ENCODE data around the gene IQCK. TPM values are rescaled to one million over a fixed set of nuclear protein-coding genes. Genes with fewer than 3 reads are reported as not detected.

The IQCK gene
- total RNA-seq, 2 donors from 2014 or later = 17.5 to 18.1 TPM

- ATAC-seq (ENCODE audit: insufficient number of reproducible peaks, low FRiP score, low read depth) = no peak
- Histone ChIP-seq H3K9me3 (no peaks in the 10 kb centered on the region), H3K27ac (no peak overlapping the region)
Observed at GRCh38 chr16:19746561-19746960, 28.5 kb downstream of the IQCK start.

GRCh38 chr16:19748389-19749168 lies 30.5 kb downstream of the IQCK start:
- H3K4me1 ChIP-seq (ENCODE audit: control insufficient read depth in 1 of 2, low read depth in 2 of 2) = peaks cover 0 to 12% of the 10 kb centered on the region in 2 donors
- H3K4me3 ChIP-seq = no peak overlapping the region
- no peak for ATAC-seq (ENCODE audit: insufficient number of reproducible peaks, low FRiP score, low read depth)
- no peak for TF ChIP-seq CTCF (IDR thresholded peaks at IDR 0.05)
- no peaks in the 10 kb centered on the region for H3K36me3 ChIP-seq
- DNase-seq (ENCODE audit: low spot score) = no peak
- H3K27me3 ChIP-seq (replicated peaks; ENCODE audit: insufficient read depth) = no peaks in the 10 kb centered on the region
- H3K9me3 ChIP-seq = no peaks in the 10 kb centered on the region
- H3K27ac ChIP-seq = no peak overlapping the region

More at GRCh38 chr16:19746561-19746960, 28.5 kb downstream of the IQCK start:
- H3K27me3 ChIP-seq (replicated peaks; ENCODE audit: insufficient read depth) = no peaks in the 10 kb centered on the region
- no peaks in the 10 kb centered on the region for H3K36me3 ChIP-seq
- no peak for DNase-seq (ENCODE audit: low spot score)
- no peak overlapping the region for H3K4me3 ChIP-seq
- no peak for TF ChIP-seq CTCF (IDR thresholded peaks at IDR 0.05)
- no peaks in the 10 kb centered on the region for H3K4me1 ChIP-seq (ENCODE audit: control insufficient read depth in 1 of 2, low read depth in 2 of 2)

DNA sequence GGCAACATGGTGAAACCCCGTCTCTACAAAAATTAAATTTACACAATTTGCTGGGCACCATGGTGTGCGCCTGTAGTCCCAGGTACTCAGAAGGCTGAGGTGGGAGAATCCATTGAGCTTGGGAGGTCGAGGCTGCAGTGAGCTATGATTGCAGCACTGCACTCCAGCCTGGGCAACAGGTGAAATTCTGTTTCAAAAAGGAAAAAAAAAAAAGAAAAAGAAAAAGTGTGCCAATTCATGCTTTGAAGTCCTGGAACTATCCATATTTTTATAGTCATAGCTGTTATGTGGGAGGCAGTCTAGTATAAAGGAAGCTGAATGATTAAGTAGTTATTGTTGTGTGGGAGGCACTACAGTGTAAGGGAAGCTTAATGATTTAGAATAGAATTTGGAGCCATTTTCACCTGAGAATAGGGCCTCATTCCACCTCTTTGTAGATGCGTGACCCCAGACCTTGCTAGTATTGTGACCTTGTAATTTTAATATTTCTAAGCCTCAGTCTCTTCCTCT lies 31.6 kb downstream of the IQCK start:
- DNase-seq (ENCODE audit: low spot score) (no peak), ATAC-seq (ENCODE audit: insufficient number of reproducible peaks, low FRiP score, low read depth) (no peak)
- no peak for TF ChIP-seq CTCF (IDR thresholded peaks at IDR 0.05)
- Histone ChIP-seq H3K36me3 (no peaks in the 10 kb centered on the region), H3K9me3 (no peaks in the 10 kb centered on the region), H3K27ac (no peak overlapping the region), H3K4me3 (no peak overlapping the region), H3K27me3 (replicated peaks; ENCODE audit: insufficient read depth) (no peaks in the 10 kb centered on the region), H3K4me1 (ENCODE audit: control insufficient read depth in 1 of 2, low read depth in 2 of 2) (peaks cover 4 to 21% of the 10 kb centered on the region in 2 donors)

GRCh38 chr16:19751478-19752385 lies 33.7 kb downstream of the IQCK start:
- no peak overlapping the region for H3K27ac ChIP-seq
- H3K4me1 ChIP-seq (ENCODE audit: control insufficient read depth in 1 of 2, low read depth in 2 of 2) = peaks cover 4 to 31% of the 10 kb centered on the region in 2 donors
- no peak overlapping the region for H3K4me3 ChIP-seq
- DNase-seq (ENCODE audit: low spot score) = no peak
- no peaks in the 10 kb centered on the region for H3K27me3 ChIP-seq (replicated peaks; ENCODE audit: insufficient read depth)
- ATAC-seq (ENCODE audit: insufficient number of reproducible peaks, low FRiP score, low read depth) = no peak
- no peak for TF ChIP-seq CTCF (IDR thresholded peaks at IDR 0.05)
- no peaks in the 10 kb centered on the region for H3K36me3 ChIP-seq
- H3K9me3 ChIP-seq = no peaks in the 10 kb centered on the region
